Endothelial cell of umbilical vein (primary cell): ENCODE results near the gene SGTA. TPM values are rescaled to one million over a fixed set of nuclear protein-coding genes. Genes with fewer than 3 reads are reported as not detected.

Experiments used
- BruUV-seq: library from RNA; stranded (reverse); fragments of 400-500 nt; replicated peaks from 2 replicates; lab custom pipeline; 2021; lab: Mats Ljungman, UMichigan
- CTCF ChIA-PET: fragments of 300-600, 350-600 bp; sonication (Branson Sonifier 250); formaldehyde crosslinking; loops from one replicate; lab custom pipeline; 2021; ENCODE audit warnings: antibody characterized with exemption, inconsistent platforms; lab: Charles Lee
- POLR2A ChIA-PET: fragments of 300-600, 350-600 bp; sonication (Branson Sonifier 250); formaldehyde crosslinking; loops from one replicate; lab custom pipeline; 2021; ENCODE audit warnings: antibody characterized with exemption, inconsistent platforms; lab: Charles Lee
- DNase-seq: peaks from one replicate; pipeline ENCODE4 v3.0.0-alpha.2; 2011; ENCODE audit warnings: low read depth, low spot score
- FAIRE-seq: peaks from 2 replicates; lab custom pipeline; 2011; peaks lifted over from hg19 to GRCh38; lab: Jason Lieb, UNC
- H2AFZ ChIP-seq: 2 replicates; pipeline ENCODE4 v1.6.0; 2012; ENCODE audit warnings: low read depth, low read length, control low read depth, inconsistent platforms
- H3K27ac ChIP-seq: 2 replicates; pipeline ENCODE4 v1.5.1; 2011; ENCODE audit warnings: low read depth, mild to moderate bottlenecking, control low read depth, low read length, moderate library complexity; ENCODE audit not compliant: insufficient read depth
- H3K27me3 ChIP-seq, 2 experiments: 2 replicates each; pipeline versions ENCODE4 v1.6.0 to v1.6.1; 2011; ENCODE audit warnings: low read length in 2 of 2, mixed read lengths in 1 of 2; ENCODE audit not compliant: control insufficient read depth in 2 of 2, insufficient read depth in 2 of 2
- H3K36me3 ChIP-seq, 2 experiments: 2 replicates in 1 of 2; 3 replicates in 1 of 2; pipeline ENCODE4 v1.5.1; 2011; ENCODE audit warnings: low read length in 2 of 2, mild to moderate bottlenecking in 1 of 2, moderate library complexity in 1 of 2; ENCODE audit not compliant: control insufficient read depth in 2 of 2, insufficient read depth in 2 of 2; ENCODE audit errors: extremely low read depth in 1 of 2
- H3K4me1 ChIP-seq: 3 replicates; pipeline ENCODE4 v1.5.1; 2011; ENCODE audit warnings: mild to moderate bottlenecking, low read length; ENCODE audit not compliant: control insufficient read depth, insufficient read depth; ENCODE audit errors: extremely low read depth
- H3K4me2 ChIP-seq: 2 replicates; pipeline ENCODE4 v1.6.1; 2011; ENCODE audit warnings: low read length, control low read depth, mixed read lengths; ENCODE audit not compliant: insufficient read depth
- H3K4me3 ChIP-seq, 3 experiments: fragments of 200-600 bp in 1 of 3; sonication (generic), shearing (Covaris generic) in 1 of 3; replicated peaks in 1 of 3; 2 replicates each; pipeline ENCODE4 v1.5.1; 2011 to 2016; ENCODE audit warnings: control low read depth in 3 of 3, low read length in 3 of 3, mild to moderate bottlenecking in 2 of 3, inconsistent platforms in 1 of 3, low read depth in 1 of 3, moderate library complexity in 1 of 3; ENCODE audit not compliant: insufficient read depth in 1 of 3
- H3K79me2 ChIP-seq: 2 replicates; pipeline ENCODE4 v1.6.0; 2012; ENCODE audit warnings: low read length, inconsistent platforms; ENCODE audit not compliant: control insufficient read depth, insufficient read depth
- H3K9ac ChIP-seq: replicated peaks from 2 replicates; pipeline ENCODE3; 2011; ENCODE audit warnings: low read length, control low read depth; ENCODE audit not compliant: insufficient read depth; ENCODE audit errors: extremely low read depth
- H3K9me1 ChIP-seq: replicated peaks from 3 replicates; pipeline ENCODE4 v1.6.0; 2011; ENCODE audit warnings: mild to moderate bottlenecking, low read length; ENCODE audit not compliant: control insufficient read depth, insufficient read depth; ENCODE audit errors: extremely low read depth
- H3K9me3 ChIP-seq: replicated peaks from 2 replicates; pipeline ENCODE4 v1.5.1; 2012; ENCODE audit warnings: low read length, inconsistent platforms; ENCODE audit not compliant: control insufficient read depth, insufficient read depth
- H4K20me1 ChIP-seq: replicated peaks from 2 replicates; pipeline ENCODE3; 2011; ENCODE audit warnings: mild to moderate bottlenecking, low read length; ENCODE audit not compliant: control insufficient read depth, insufficient read depth; ENCODE audit errors: extremely low read depth
- CTCF ChIP-seq, 2 donors: IDR thresholded peaks; 1 replicate in 1 of 2; 2 replicates in 1 of 2; pipeline ENCODE4 v1.5.1; 2011; ENCODE audit warnings: low read length in 2 of 2, mild to moderate bottlenecking in 2 of 2, moderate library complexity in 2 of 2, control low read depth in 1 of 2, inconsistent platforms in 1 of 2, low read depth in 1 of 2; ENCODE audit not compliant: insufficient read depth in 1 of 2; ENCODE audit errors: extremely low read depth in 1 of 2
- EZH2 ChIP-seq: IDR thresholded peaks from 2 replicates; pipeline ENCODE4 v1.6.1; 2012; ENCODE audit warnings: borderline replicate concordance, low read depth, mild to moderate bottlenecking, moderate library complexity, low read length, inconsistent platforms; ENCODE audit not compliant: severe bottlenecking
- FOS ChIP-seq: IDR thresholded peaks from 2 replicates; pipeline ENCODE4 v1.6.1; 2011; ENCODE audit warnings: mild to moderate bottlenecking, low read length, moderate library complexity, borderline replicate concordance; ENCODE audit not compliant: insufficient read depth
- GATA2 ChIP-seq: IDR thresholded peaks from 2 replicates; pipeline ENCODE4 v1.7.0; 2011; ENCODE audit warnings: low read depth, mild to moderate bottlenecking, moderate library complexity, mixed read lengths, low read length; ENCODE audit not compliant: insufficient read length, insufficient read depth
- JUN ChIP-seq: IDR thresholded peaks from 2 replicates; pipeline ENCODE4 v1.6.1; 2011; ENCODE audit warnings: borderline replicate concordance, low read depth; ENCODE audit not compliant: insufficient read length, insufficient read depth
- MAX ChIP-seq: IDR thresholded peaks from 2 replicates; pipeline ENCODE4 v1.6.1; 2011; ENCODE audit not compliant: insufficient read depth, insufficient read length
- MYC ChIP-seq: IDR thresholded peaks from one replicate; pipeline ENCODE4 v1.6.1; 2011; ENCODE audit warnings: mild to moderate bottlenecking, low read depth, low read length
- POLR2A ChIP-seq: IDR thresholded peaks from 2 replicates; pipeline ENCODE4 v1.6.1; 2012; ENCODE audit warnings: low read depth, mild to moderate bottlenecking, control low read depth, low read length
- POLR2AphosphoS5 ChIP-seq: IDR thresholded peaks from 2 replicates; pipeline ENCODE4 v1.6.1; 2012; ENCODE audit warnings: low read depth, mild to moderate bottlenecking, control low read depth, low read length, moderate library complexity; ENCODE audit not compliant: insufficient read depth
- dilution Hi-C: fragments of 300-500 bp; cut with MboI; formaldehyde crosslinking; loops from one replicate; pipeline ENCODE4 v1.15.0; 2019; ENCODE audit warnings: low sequenced_read_pairs; ENCODE audit not compliant: extremely low pct_ligation_motif_present
- intact Hi-C: fragments of 100-400 bp; cut with micrococcal nuclease; formaldehyde crosslinking; loops from one replicate; pipeline ENCODE4 v1.10.0; 2022
- polyA plus RNA-seq, 4 experiments: library from polyadenylated mRNA; depleted of rRNA in 3 of 4; stranded (reverse) in 3 of 4; unstranded in 1 of 4; fragments of >200 nt; gene quantifications; 2 replicates each; pipeline versions ENCODE4 v1.2.1 to v1.2.3, GENCODE V29; 2011 to 2012; ENCODE audit warnings: missing spikeins in 1 of 4
- total RNA-seq: library from RNA; stranded (reverse); gene quantifications from 2 replicates; pipeline ENCODE4 v1.2.3, GENCODE V29; 2021

SGTA gene
- total and polyA plus RNA-seq, 2 donors (not counting 3 experiments of a cell fraction or from before 2014, with no cell fraction given): 76.5 to 119 TPM

GRCh38 chr19:2733930-2734588 is 49.0 kb downstream of the SGTA start:
- Histone ChIP-seq H2AFZ (no peak overlapping the region), H3K9me3 (no peaks in the 10 kb centered on the region), H3K4me2 (no peak overlapping the region), H3K79me2 (peaks cover under 1% of the 10 kb centered on the region), H4K20me1 (no peaks in the 10 kb centered on the region), H3K27ac (no peak overlapping the region), H3K4me1 (peaks cover 1% of the 10 kb centered on the region), H3K9me1 (no peaks in the 10 kb centered on the region), H3K27me3 (no peaks in the 10 kb centered on the region), H3K4me3 (no peak overlapping the region), H3K36me3 (peaks cover 0 to 9% of the 10 kb centered on the region in 2 experiments), H3K9ac (no peak overlapping the region)
- ChIA-PET POLR2A (no interaction called here), CTCF (no interaction called here)
- no TSS peak for BruUV-seq
- dilution Hi-C loops (no loop called here), intact Hi-C loops (no loop called here)
- FAIRE-seq: no peak
- no peak for DNase-seq
- TF ChIP-seq MAX: no peak
- TF ChIP-seq CTCF (IDR thresholded peaks at IDR 0.05; ENCODE audit: extremely low read depth in 1 of 2, insufficient read depth in 1 of 2, low read depth in 1 of 2, low read length in 2 of 2): no peak
- no peak for TF ChIP-seq FOS
- TF ChIP-seq POLR2AphosphoS5: no peak
- TF ChIP-seq POLR2A: no peak
- no peak for TF ChIP-seq MYC
- no peak for TF ChIP-seq EZH2
- TF ChIP-seq JUN: no peak
- TF ChIP-seq GATA2: no peak
